GM12878 (cell line): Measurements from ENCODE around the gene AFF1. TPM values are rescaled to one million over a fixed set of nuclear protein-coding genes. Genes with fewer than 3 reads are reported as not detected.

Source experiments
- ATAC-seq: fragments of 200-7000 bp; cut with Tn5 transposase; 3 replicates; pipeline ENCODE4 v1.9.1; 2020; ENCODE audit warnings: mild to moderate bottlenecking, moderate library complexity
- BruUV-seq: library from RNA; stranded (reverse); fragments of 400-500 nt; replicated peaks from 2 replicates; lab custom pipeline; 2021; lab: Mats Ljungman, UMichigan
- CTCF ChIA-PET: fragments of 300-600 bp; sonication (Branson Sonifier 250); formaldehyde crosslinking; extraction: SDS; loops from one replicate; lab custom pipeline; 2021; ENCODE audit warnings: inconsistent platforms; lab: Yijun Ruan, JAX
- POLR2A ChIA-PET: fragments of 350-600 bp; formaldehyde crosslinking; extraction: SDS; loops from one replicate; lab custom pipeline; 2021; ENCODE audit warnings: inconsistent platforms; lab: Charles Lee
- RAD21 ChIA-PET: fragments of 300-600 bp; sonication (Branson Sonifier 250); formaldehyde crosslinking; loops from one replicate; lab custom pipeline; 2023; ENCODE audit warnings: antibody characterized with exemption; ENCODE audit not compliant: unreplicated experiment; lab: Charles Lee
- SMC1A ChIA-PET: fragments of 300-600 bp; sonication (Branson Sonifier 250); formaldehyde crosslinking; loops from one replicate; lab custom pipeline; 2023; ENCODE audit not compliant: unreplicated experiment, uncharacterized antibody; lab: Charles Lee
- DNase-seq: peaks from one replicate; pipeline ENCODE4 v3.0.0-alpha.2; 2011; ENCODE audit warnings: low read depth, low spot score
- FAIRE-seq: peaks from 3 replicates; lab custom pipeline; 2011; peaks lifted over from hg19 to GRCh38; lab: Jason Lieb, UNC
- H2AFZ ChIP-seq: 2 replicates; pipeline ENCODE4 v1.6.0; 2011; ENCODE audit warnings: low read depth, low read length, control low read depth; ENCODE audit not compliant: control insufficient read depth
- H3K27ac ChIP-seq: 2 replicates; pipeline ENCODE4 v1.5.1; 2011; ENCODE audit warnings: control low read depth; ENCODE audit not compliant: control insufficient read depth, insufficient read depth
- H3K27me3 ChIP-seq, 2 experiments: replicated peaks in 1 of 2; 2 replicates each; pipeline versions ENCODE4 v1.6.0 to v1.6.1; 2011; ENCODE audit warnings: low read length in 1 of 2; ENCODE audit not compliant: control insufficient read depth in 2 of 2, insufficient read depth in 2 of 2
- H3K36me3 ChIP-seq, 2 experiments: 2 replicates each; pipeline ENCODE4 v1.5.1; 2011; ENCODE audit warnings: low read length in 1 of 2; ENCODE audit not compliant: control insufficient read depth in 2 of 2, insufficient read depth in 2 of 2
- H3K4me1 ChIP-seq: 2 replicates; pipeline ENCODE4 v1.6.1; 2011; ENCODE audit warnings: mild to moderate bottlenecking, low read length, moderate library complexity, mixed read lengths; ENCODE audit not compliant: control insufficient read depth, insufficient read depth
- H3K4me2 ChIP-seq: 2 replicates; pipeline ENCODE4 v1.6.0; 2011; ENCODE audit warnings: control low read depth; ENCODE audit not compliant: control insufficient read depth, insufficient read depth
- H3K4me3 ChIP-seq: fragments of 200-600 bp; sonication (generic); 2 replicates; pipeline ENCODE4 v1.5.1; 2016
- H3K79me2 ChIP-seq: 2 replicates; pipeline ENCODE4 v1.6.0; 2011; ENCODE audit warnings: low read length; ENCODE audit not compliant: control insufficient read depth, insufficient read depth
- H3K9ac ChIP-seq: 2 replicates; pipeline ENCODE4 v1.8.0; 2011; ENCODE audit warnings: low read length, control low read depth, mixed read lengths; ENCODE audit not compliant: control insufficient read depth, insufficient read depth
- H3K9me3 ChIP-seq: replicated peaks from 3 replicates; pipeline ENCODE4 v1.5.1; 2011; ENCODE audit warnings: mild to moderate bottlenecking, low read length; ENCODE audit not compliant: control insufficient read depth, insufficient read depth
- H4K20me1 ChIP-seq: 2 replicates; pipeline ENCODE4 v1.6.0; 2011; ENCODE audit not compliant: control insufficient read depth, insufficient read depth
- CEBPB ChIP-seq, 2 experiments: fragments of 150-350 bp in 1 of 2; IDR thresholded peaks; 2 replicates each; pipeline ENCODE4 v1.6.1; 2012 to 2014; ENCODE audit warnings: low read depth in 2 of 2, low read length in 2 of 2, borderline replicate concordance in 1 of 2, inconsistent platforms in 1 of 2
- DPF2 ChIP-seq: fragments of 450-650 bp; IDR thresholded peaks from 2 replicates; pipeline ENCODE4 v1.6.1; 2017; ENCODE audit warnings: mild to moderate bottlenecking
- IRF3 ChIP-seq: fragments of 450-650 bp; IDR thresholded peaks from 2 replicates; pipeline ENCODE4 v1.6.1; 2014; ENCODE audit warnings: mild to moderate bottlenecking
- JUND ChIP-seq: IDR thresholded peaks from 2 replicates; pipeline ENCODE4 v1.6.1; 2012; ENCODE audit warnings: low read depth, mild to moderate bottlenecking, low read length, improper control_type of control experiment, moderate library complexity
- NKRF ChIP-seq: fragments of 450-650 bp; conservative IDR thresholded peaks from 2 replicates; pipeline ENCODE4 v1.6.1; 2017; ENCODE audit warnings: mild to moderate bottlenecking, moderate library complexity
- NR2F1 ChIP-seq: fragments of 450-650 bp; conservative IDR thresholded peaks from 2 replicates; pipeline ENCODE4 v1.6.1; 2017; ENCODE audit warnings: mild to moderate bottlenecking
- PKNOX1 ChIP-seq: fragments of 450-650 bp; IDR thresholded peaks from 2 replicates; pipeline ENCODE4 v1.6.1; 2016; ENCODE audit warnings: mild to moderate bottlenecking
- RFX5 ChIP-seq: IDR thresholded peaks from 2 replicates; pipeline ENCODE4 v1.6.1; 2011; ENCODE audit warnings: low read depth, low read length, improper control_type of control experiment
- SIN3A ChIP-seq: IDR thresholded peaks from 2 replicates; pipeline ENCODE4 v1.6.1; 2012; ENCODE audit warnings: low read depth, low read length, improper control_type of control experiment
- SMARCA5 ChIP-seq: fragments of 450-650 bp; IDR thresholded peaks from 2 replicates; pipeline ENCODE4 v1.6.1; 2017; ENCODE audit warnings: mild to moderate bottlenecking
- SREBF1 ChIP-seq: IDR thresholded peaks from 2 replicates; pipeline ENCODE4 v1.6.1; 2012; ENCODE audit warnings: mild to moderate bottlenecking, low read length
- STAT3 ChIP-seq: IDR thresholded peaks from 2 replicates; pipeline ENCODE4 v1.6.1; 2011; ENCODE audit warnings: low read depth, low read length, improper control_type of control experiment
- ZNF384 ChIP-seq: IDR thresholded peaks from 2 replicates; pipeline ENCODE4 v1.6.1; 2012; ENCODE audit warnings: low read depth, mild to moderate bottlenecking, low read length, improper control_type of control experiment, borderline replicate concordance
- ZNF687 ChIP-seq: fragments of 450-650 bp; IDR thresholded peaks from 2 replicates; pipeline ENCODE4 v1.6.1; 2017; ENCODE audit warnings: mild to moderate bottlenecking, moderate library complexity
- WGBS: methylation state at CpG from one replicate; pipeline ENCODE4 v1.1.6; 2016; ENCODE audit warnings: low lambda C conversion rate; ENCODE audit not compliant: insufficient replicate concordance, insufficient coverage; ENCODE audit errors: missing lambda C conversion rate; 5-methylcytosine and 5-hydroxymethylcytosine counted together
- in situ Hi-C: fragments of 300-500 bp; cut with MboI; formaldehyde crosslinking; loops from 9 replicates; pipeline ENCODE4 v1.14.3; 2018; ENCODE audit warnings: mixed read lengths
- intact Hi-C: fragments of 100-400 bp; cut with micrococcal nuclease; formaldehyde crosslinking; loops from one replicate; pipeline ENCODE4 v1.14.2; 2022; ENCODE audit not compliant: unreplicated experiment
- polyA plus RNA-seq, 11 experiments: library from polyadenylated mRNA; depleted of rRNA in 4 of 11; unstranded in 6 of 11; stranded (reverse) in 5 of 11; fragments of >200 nt; fragmentation: Nextera tagmentation in 4 of 11; fragmentation: Illumina TruSeq in 1 of 11; extraction: Ambion mirVana in 4 of 11; extraction: Trizol in 1 of 11; gene quantifications; 1 replicate in 1 of 11; 2 replicates in 10 of 11; pipeline versions ENCODE4 v1.2.1 to v1.2.3, GENCODE V29; 2011 to 2016; ENCODE audit warnings: inconsistent platforms in 2 of 11, missing spikeins in 2 of 11, low read depth in 1 of 11
- total RNA-seq, 4 experiments: library from RNA; depleted of rRNA in 3 of 4; stranded (reverse); fragments of >200 nt in 3 of 4; fragmentation: Illumina TruSeq in 1 of 4; extraction: Trizol in 1 of 4; gene quantifications; 2 replicates each; pipeline versions ENCODE4 v1.2.1 to v1.2.3, GENCODE V29; 2013 to 2021

The AFF1 gene
- total and polyA plus RNA-seq, 10 of the 15 experiments (the other 5 are each of a cell fraction or from before 2014, with no cell fraction given): 3.5 to 56.1 (median 21.5) TPM

GRCh38 chr4:87076690-87077358, 142.0 kb downstream of the AFF1 start:
- DNase-seq: no peak
- ATAC-seq: no peak
- CTCF ChIA-PET: interaction anchor here (1.2 kb wide), 1 partner anchor 17 kb away, joined by 8 read pairs; no protein-coding TSS in a partner anchor
- no peak overlapping the region for H3K4me2 ChIP-seq
- in situ Hi-C loops: no loop called here
- no peak for TF ChIP-seq DPF2
- TF ChIP-seq NKRF: no peak
- TF ChIP-seq ZNF687: no peak
- no peak for TF ChIP-seq CEBPB (IDR thresholded peaks at IDR 0.05; ENCODE audit: borderline replicate concordance in 1 of 2, low read depth in 2 of 2, low read length in 2 of 2)
- TF ChIP-seq SREBF1: no peak
- no peak for TF ChIP-seq ZNF384
- TF ChIP-seq RFX5: no peak
- no peak for TF ChIP-seq STAT3
- TF ChIP-seq IRF3: no peak
- no peak for TF ChIP-seq SMARCA5
- TF ChIP-seq JUND: no peak
- no peak for TF ChIP-seq NR2F1
- TF ChIP-seq SIN3A: no peak
- no peak for TF ChIP-seq PKNOX1
- TF ChIP-seq, all 136 proteins: peak for 0
- Histone ChIP-seq H3K9ac (no peak overlapping the region), H3K36me3 (peaks cover 0 to 3% of the 10 kb centered on the region in 2 experiments; a peak in 1 of 4 replicates), H3K27me3 (no peaks in the 10 kb centered on the region), H2AFZ (no peak overlapping the region), H3K4me3 (no peak overlapping the region), H3K9me3 (peaks cover 2% of the 10 kb centered on the region; the same call in 2 of the 3 replicates), H3K79me2 (peaks cover 80% of the 10 kb centered on the region), H3K4me1 (peaks cover 12% of the 10 kb centered on the region; the same call in 1 of the 2 replicates), H3K27ac (peak overlapping the region; percentile 9; the same call in 1 of the 2 replicates), H4K20me1 (no peaks in the 10 kb centered on the region; the same call in 1 of the 2 replicates)
- POLR2A ChIA-PET: no interaction called here
- 75% methylated on average over 6 of the region's 6 CpGs for WGBS
- intact Hi-C loops: no loop called here
- SMC1A ChIA-PET: interaction anchor here (0.7 to 4.7 kb wide), 17 partner anchors 7 to 356 kb away, joined by 3 to 39 read pairs (median 4); partner anchors contain the start of gene AFF1
- BruUV-seq: no TSS peak
- RAD21 ChIA-PET: interaction anchor here (1.0 to 3.7 kb wide), 4 partner anchors 15 to 154 kb away, joined by 3 to 33 read pairs (median 3); partner anchors contain the start of gene AFF1
- no peak for FAIRE-seq
